ENCODE data around the gene NSD1. TPM values are rescaled to one million over a fixed set of nuclear protein-coding genes. Genes with fewer than 3 reads are reported as not detected.
A peak's percentile ranks its signal among the peaks of the same experiment; 100 is the strongest.

The NSD1 gene
- polyA plus RNA-seq, 1 donor (not counting 4 experiments of a cell fraction or from before 2014, with no cell fraction given), result 13.6 TPM

DNA sequence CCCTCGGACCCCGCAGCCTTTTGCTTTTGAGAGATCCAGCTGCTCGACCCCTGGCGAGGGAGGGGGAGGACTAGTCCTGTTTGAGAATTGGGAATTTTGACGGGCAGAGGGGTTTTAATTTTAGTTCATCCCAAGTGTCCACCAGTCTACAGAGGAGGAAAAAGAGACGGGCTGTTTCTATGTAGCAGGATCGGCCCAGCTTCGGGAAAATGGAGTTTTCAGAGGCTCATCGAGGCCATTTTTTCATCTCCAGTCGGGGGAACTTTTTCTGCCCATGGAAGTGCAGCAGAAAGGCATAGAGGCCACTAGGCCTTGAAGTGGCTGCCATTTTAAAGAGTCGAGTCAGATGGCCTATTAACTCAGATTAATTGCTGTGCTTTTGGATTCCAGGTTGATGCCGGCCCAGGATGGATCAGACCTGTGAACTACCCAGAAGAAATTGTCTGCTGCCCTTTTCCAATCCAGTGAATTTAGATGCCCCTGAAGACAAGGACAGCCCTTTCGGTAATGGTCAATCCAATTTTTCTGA is 1.2 kb downstream of the NSD1 start:
- peak overlapping the region; percentile 70 for H3K27ac ChIP-seq (ENCODE audit: control insufficient read depth, insufficient read depth, low read length)
- peaks cover 50% of the 10 kb centered on the region for H3K79me2 ChIP-seq (ENCODE audit: control insufficient read depth, insufficient read depth, low read length)
- H3K4me1 ChIP-seq (ENCODE audit: control insufficient read depth, extremely low read depth, insufficient read depth, low read length), result peaks cover 33% of the 10 kb centered on the region
- H3K9me3 ChIP-seq (ENCODE audit: control insufficient read depth, low read depth, low read length), result no peaks in the 10 kb centered on the region
- no peak for FAIRE-seq
- no peak for TF ChIP-seq EZH2 (IDR thresholded peaks at IDR 0.05; ENCODE audit: low read length)
- TF ChIP-seq, protein P1, sequence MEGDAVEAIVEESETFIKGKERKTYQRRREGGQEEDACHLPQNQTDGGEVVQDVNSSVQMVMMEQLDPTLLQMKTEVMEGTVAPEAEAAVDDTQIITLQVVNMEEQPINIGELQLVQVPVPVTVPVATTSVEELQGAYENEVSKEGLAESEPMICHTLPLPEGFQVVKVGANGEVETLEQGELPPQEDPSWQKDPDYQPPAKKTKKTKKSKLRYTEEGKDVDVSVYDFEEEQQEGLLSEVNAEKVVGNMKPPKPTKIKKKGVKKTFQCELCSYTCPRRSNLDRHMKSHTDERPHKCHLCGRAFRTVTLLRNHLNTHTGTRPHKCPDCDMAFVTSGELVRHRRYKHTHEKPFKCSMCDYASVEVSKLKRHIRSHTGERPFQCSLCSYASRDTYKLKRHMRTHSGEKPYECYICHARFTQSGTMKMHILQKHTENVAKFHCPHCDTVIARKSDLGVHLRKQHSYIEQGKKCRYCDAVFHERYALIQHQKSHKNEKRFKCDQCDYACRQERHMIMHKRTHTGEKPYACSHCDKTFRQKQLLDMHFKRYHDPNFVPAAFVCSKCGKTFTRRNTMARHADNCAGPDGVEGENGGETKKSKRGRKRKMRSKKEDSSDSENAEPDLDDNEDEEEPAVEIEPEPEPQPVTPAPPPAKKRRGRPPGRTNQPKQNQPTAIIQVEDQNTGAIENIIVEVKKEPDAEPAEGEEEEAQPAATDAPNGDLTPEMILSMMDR (optimal IDR thresholded peaks at IDR 0.05 in 1 of 3, IDR thresholded peaks at IDR 0.05 in 1 of 3, conservative IDR thresholded peaks at IDR 0.05 in 1 of 3; ENCODE audit: extremely low read depth in 1 of 3, insufficient read depth in 2 of 3, low read length in 3 of 3), result no peak
- H4K20me1 ChIP-seq (ENCODE audit: control insufficient read depth, extremely low read depth, insufficient read depth, low read length), result no peaks in the 10 kb centered on the region
- peak overlapping the region; percentile 100 for H3K4me2 ChIP-seq (ENCODE audit: control insufficient read depth, extremely low read depth, insufficient read depth, low read depth, low read length)
- no peaks in the 10 kb centered on the region for H3K27me3 ChIP-seq (ENCODE audit: control insufficient read depth, extremely low read depth, insufficient read depth, low read length)
- peak overlapping the region; percentile 76 for H2AFZ ChIP-seq (ENCODE audit: control insufficient read depth, low read length)
- dilution Hi-C loops (cut with MboI; ENCODE audit: extremely low pct_ligation_motif_present, low sequenced_read_pairs), result no loop called here
- peak overlapping the region; percentile 85 for H3K9ac ChIP-seq (ENCODE audit: control insufficient read depth, extremely low read depth, insufficient read depth, low read length)
- DNase-seq (ENCODE audit: low read depth, low spot score), result no peak
- peaks cover 5 to 8% of the 10 kb centered on the region in 2 experiments for H3K36me3 ChIP-seq (ENCODE audit: control insufficient read depth in 2 of 2, extremely low read depth in 1 of 2, insufficient read depth in 2 of 2, low read length in 2 of 2)
- H3K4me3 ChIP-seq (ENCODE audit: control insufficient read depth in 2 of 3, extremely low read depth in 1 of 3, insufficient read depth in 2 of 3, low read depth in 1 of 3, low read length in 3 of 3), result peak overlapping the region; percentile 49 to 88 (median 72)
- H3K9me1 ChIP-seq (ENCODE audit: control insufficient read depth, extremely low read depth, insufficient read depth, low read length), result no peaks in the 10 kb centered on the region

DNA sequence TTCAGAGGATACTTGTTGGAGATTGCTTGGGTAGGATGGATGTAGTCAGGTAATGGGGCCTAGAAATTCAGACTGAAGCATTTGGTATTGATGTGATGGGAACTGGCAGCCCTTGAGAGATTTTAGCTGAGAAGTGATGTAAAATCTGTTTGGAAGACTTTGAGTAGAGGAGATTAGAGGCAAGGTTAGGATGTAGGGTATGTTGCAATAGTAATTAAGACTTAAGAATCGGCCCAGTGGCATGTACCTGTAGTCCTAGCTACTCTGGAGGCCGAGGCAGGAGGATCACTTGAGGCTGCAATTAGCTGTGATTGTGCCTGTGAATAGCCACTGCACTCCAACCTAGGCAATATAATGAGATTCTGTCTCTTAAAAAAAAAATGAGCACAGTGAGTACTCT is 6.7 kb downstream of the NSD1 start:
- H3K4me3 ChIP-seq (ENCODE audit: control insufficient read depth in 2 of 3, extremely low read depth in 1 of 3, insufficient read depth in 2 of 3, low read depth in 1 of 3, low read length in 3 of 3), result no peak overlapping the region
- H4K20me1 ChIP-seq (ENCODE audit: control insufficient read depth, extremely low read depth, insufficient read depth, low read length), result no peaks in the 10 kb centered on the region
- dilution Hi-C loops (cut with MboI; ENCODE audit: extremely low pct_ligation_motif_present, low sequenced_read_pairs), result no loop called here
- TF ChIP-seq EZH2 (IDR thresholded peaks at IDR 0.05; ENCODE audit: low read length), result no peak
- TF ChIP-seq, protein P1 (optimal IDR thresholded peaks at IDR 0.05 in 1 of 3, IDR thresholded peaks at IDR 0.05 in 1 of 3, conservative IDR thresholded peaks at IDR 0.05 in 1 of 3; ENCODE audit: extremely low read depth in 1 of 3, insufficient read depth in 2 of 3, low read length in 3 of 3), result no peak
- no peaks in the 10 kb centered on the region for H3K9me3 ChIP-seq (ENCODE audit: control insufficient read depth, low read depth, low read length)
- H3K27ac ChIP-seq (ENCODE audit: control insufficient read depth, insufficient read depth, low read length), result no peak overlapping the region
- H3K36me3 ChIP-seq (ENCODE audit: control insufficient read depth in 2 of 2, extremely low read depth in 1 of 2, insufficient read depth in 2 of 2, low read length in 2 of 2), result peaks cover 5 to 6% of the 10 kb centered on the region in 2 experiments
- H3K27me3 ChIP-seq (ENCODE audit: control insufficient read depth, extremely low read depth, insufficient read depth, low read length), result no peaks in the 10 kb centered on the region
- H3K9me1 ChIP-seq (ENCODE audit: control insufficient read depth, extremely low read depth, insufficient read depth, low read length), result no peaks in the 10 kb centered on the region
- DNase-seq (ENCODE audit: low read depth, low spot score) (no peak), FAIRE-seq (no peak)
- peaks cover 89% of the 10 kb centered on the region for H3K79me2 ChIP-seq (ENCODE audit: control insufficient read depth, insufficient read depth, low read length)
- H2AFZ ChIP-seq (ENCODE audit: control insufficient read depth, low read length), result no peak overlapping the region
- no peak overlapping the region for H3K9ac ChIP-seq (ENCODE audit: control insufficient read depth, extremely low read depth, insufficient read depth, low read length)
- H3K4me2 ChIP-seq (ENCODE audit: control insufficient read depth, extremely low read depth, insufficient read depth, low read depth, low read length), result no peak overlapping the region
- peaks cover 19% of the 10 kb centered on the region for H3K4me1 ChIP-seq (ENCODE audit: control insufficient read depth, extremely low read depth, insufficient read depth, low read length)

Data from keratinocyte (primary cell).